Endothelial cell of umbilical vein (primary cell): ENCODE data around the gene ARHGAP27.
"Not testable (repeated sequence)": the region's sequence is repeated elsewhere in the genome, so short reads cannot be mapped to it uniquely, and the experiment has no call there.

ENCODE experiments used
- CTCF ChIP-seq, 2 donors: IDR thresholded peaks; 1 replicate in 1 of 2; 2 replicates in 1 of 2; pipeline ENCODE4 v1.5.1; 2011; ENCODE audit warnings: low read length in 2 of 2, mild to moderate bottlenecking in 2 of 2, moderate library complexity in 2 of 2, control low read depth in 1 of 2, inconsistent platforms in 1 of 2, low read depth in 1 of 2; ENCODE audit not compliant: insufficient read depth in 1 of 2; ENCODE audit errors: extremely low read depth in 1 of 2
- JUN ChIP-seq: IDR thresholded peaks from 2 replicates; pipeline ENCODE4 v1.6.1; 2011; ENCODE audit warnings: borderline replicate concordance, low read depth; ENCODE audit not compliant: insufficient read length, insufficient read depth
- MAX ChIP-seq: IDR thresholded peaks from 2 replicates; pipeline ENCODE4 v1.6.1; 2011; ENCODE audit not compliant: insufficient read depth, insufficient read length
- POLR2AphosphoS5 ChIP-seq: IDR thresholded peaks from 2 replicates; pipeline ENCODE4 v1.6.1; 2012; ENCODE audit warnings: low read depth, mild to moderate bottlenecking, control low read depth, low read length, moderate library complexity; ENCODE audit not compliant: insufficient read depth

- TF ChIP-seq CTCF (IDR thresholded peaks at IDR 0.05; ENCODE audit: extremely low read depth in 1 of 2, insufficient read depth in 1 of 2, low read depth in 1 of 2, low read length in 2 of 2); POLR2AphosphoS5; MAX; JUN: not testable (repeated sequence)
Measured at GRCh38 chr17:45451660-45452059, 19.0 kb upstream of the ARHGAP27 start.
